Hematopoietic multipotent progenitor cell treated with erythropoietin and hydrocortisone succinate and interleukin-3 and kit ligand, for 6 days (in vitro differentiated cells): ENCODE results near the gene IGFL3.
"Not testable (repeated sequence)": the region's sequence is repeated elsewhere in the genome, so short reads cannot be mapped to it uniquely, and the experiment has no call there.

ENCODE experiments used
- DNase-seq: peaks from one replicate; pipeline ENCODE4 v3.0.0-alpha.2; 2015

The IGFL3 gene

DNA sequence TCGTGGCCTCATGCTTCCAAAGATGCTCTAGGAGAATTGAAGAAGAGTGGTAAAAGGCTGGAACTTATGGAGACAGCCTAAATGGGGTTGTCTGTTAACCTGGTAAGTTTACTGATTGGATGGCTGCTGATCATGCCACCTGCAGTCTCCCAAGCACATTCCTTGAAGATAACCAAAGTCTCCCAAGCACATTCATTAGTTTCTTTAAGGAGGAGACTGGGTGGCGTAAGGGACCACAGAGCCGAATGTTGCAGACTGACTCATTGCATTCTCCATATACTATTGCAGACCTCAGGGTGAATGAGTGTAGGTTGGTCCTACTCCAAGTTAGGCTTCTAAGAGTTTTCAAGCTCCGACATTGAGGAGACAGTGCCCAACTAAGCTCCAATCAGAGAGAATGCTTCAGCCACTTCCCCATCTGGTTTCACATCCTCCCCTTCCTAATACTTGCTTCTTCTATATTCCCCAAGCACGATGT is at the start of gene IGFL3:
Gene IGFL3 (minus strand): TSS at position 51 of the 478 bp plus-strand sequence. CDS start 39 bp downstream, at position 12.
- DNase-seq: no peak

DNA sequence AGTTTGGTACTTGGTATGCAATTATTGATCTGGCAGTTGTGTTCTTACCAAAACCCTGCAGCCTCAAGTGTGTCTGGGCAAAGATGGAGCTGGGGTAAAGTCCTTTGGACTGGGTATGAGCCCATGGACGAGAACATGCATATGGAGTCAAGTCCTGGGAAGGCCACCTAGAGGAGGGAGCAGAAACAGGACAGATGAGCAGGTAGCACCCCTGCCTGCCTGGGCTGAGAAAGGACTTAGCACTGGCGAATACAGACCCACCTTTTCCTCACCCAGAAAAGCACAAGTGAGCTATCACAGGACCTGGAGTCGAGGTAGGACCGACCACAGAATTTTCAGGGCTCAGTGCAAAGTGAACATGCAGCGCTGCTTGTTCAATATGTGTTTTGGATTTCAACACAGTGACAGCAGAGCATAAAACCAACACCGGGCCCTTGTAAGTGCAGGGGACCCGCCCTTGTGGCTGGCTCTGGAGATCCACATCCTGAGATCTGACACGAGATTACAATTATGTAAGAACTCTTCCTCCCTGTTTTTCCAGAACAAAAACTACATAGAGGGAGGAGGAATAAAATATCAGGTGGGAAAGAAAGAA is 49.5 kb upstream of the IGFL3 start:
- DNase-seq: peak; percentile 11

DNA sequence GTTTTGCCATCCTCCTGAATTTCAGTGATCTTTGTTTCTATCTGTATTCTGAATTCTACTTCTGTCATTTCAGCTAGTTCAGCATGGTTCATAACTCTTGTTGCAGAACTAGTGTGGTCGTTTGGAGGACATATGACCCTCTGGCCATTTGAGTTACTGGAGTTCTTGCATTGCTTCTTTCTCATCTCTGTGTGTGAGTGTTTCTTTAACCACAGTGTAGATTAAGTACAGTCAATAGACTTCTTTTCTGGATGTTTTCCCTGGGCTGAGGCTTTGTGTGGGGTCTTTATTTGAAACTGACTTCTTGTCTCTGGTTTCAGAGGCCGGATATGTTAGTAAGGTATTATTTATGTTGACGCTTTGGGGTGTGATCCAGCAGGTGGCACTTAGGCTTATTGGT is 38.2 kb upstream of the IGFL3 start:
- DNase-seq: no peak

DNA sequence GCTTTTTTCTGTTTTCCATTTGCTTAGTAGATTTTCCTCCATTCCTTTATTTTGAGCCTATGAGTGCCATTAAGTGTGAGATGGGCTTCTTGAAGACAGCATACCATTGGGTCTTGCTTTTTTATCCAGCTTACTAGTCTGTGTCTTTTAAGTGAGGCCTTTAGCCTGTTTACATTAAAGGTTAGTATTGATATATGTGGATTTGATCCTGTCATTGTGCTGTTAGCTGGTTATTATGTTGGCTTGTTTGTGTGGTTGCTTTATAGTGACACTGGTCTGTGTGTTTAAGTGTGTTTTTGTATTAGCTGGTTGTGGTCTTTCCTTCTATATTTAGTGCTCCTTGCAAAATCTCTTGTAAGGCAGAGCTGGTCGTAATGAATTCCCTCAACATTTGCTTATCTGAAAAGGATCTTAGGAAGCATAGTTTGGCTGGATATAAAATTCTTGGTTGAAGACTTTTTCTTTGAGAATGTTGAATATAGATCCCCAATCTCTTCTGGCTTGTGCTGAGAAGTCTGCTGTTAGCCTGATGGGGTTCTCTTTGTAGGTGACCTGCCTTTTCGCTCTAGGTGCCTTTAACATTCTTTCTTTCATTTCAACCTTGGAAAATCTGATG is 37.3 kb upstream of the IGFL3 start:
- DNase-seq: not testable (repeated sequence)

DNA sequence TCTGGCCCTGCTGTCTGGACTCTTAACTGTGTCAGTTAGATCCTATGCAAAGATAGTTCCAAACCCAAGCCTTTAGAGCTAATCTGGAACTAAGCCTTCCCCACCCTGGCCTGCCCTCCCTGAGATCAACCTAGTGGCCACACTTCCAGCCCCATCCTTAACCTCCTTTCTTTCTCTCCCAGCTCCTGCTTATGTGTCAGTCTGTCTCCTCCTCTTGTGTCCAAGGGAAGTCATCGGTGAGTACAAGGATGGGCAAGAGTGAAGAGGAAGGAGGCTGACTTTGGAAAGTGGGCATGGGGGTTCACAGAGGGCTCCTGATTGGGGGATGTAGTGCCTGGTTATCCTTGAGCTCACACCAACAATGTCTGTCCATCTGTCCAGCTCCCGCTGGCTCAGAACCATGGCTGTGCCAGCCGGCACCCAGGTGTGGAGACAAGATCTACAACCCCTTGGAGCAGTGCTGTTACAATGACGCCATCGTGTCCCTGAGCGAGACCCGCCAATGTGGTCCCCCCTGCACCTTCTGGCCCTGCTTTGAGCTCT is 35.8 kb upstream of the IGFL3 start:
- DNase-seq: no peak

DNA sequence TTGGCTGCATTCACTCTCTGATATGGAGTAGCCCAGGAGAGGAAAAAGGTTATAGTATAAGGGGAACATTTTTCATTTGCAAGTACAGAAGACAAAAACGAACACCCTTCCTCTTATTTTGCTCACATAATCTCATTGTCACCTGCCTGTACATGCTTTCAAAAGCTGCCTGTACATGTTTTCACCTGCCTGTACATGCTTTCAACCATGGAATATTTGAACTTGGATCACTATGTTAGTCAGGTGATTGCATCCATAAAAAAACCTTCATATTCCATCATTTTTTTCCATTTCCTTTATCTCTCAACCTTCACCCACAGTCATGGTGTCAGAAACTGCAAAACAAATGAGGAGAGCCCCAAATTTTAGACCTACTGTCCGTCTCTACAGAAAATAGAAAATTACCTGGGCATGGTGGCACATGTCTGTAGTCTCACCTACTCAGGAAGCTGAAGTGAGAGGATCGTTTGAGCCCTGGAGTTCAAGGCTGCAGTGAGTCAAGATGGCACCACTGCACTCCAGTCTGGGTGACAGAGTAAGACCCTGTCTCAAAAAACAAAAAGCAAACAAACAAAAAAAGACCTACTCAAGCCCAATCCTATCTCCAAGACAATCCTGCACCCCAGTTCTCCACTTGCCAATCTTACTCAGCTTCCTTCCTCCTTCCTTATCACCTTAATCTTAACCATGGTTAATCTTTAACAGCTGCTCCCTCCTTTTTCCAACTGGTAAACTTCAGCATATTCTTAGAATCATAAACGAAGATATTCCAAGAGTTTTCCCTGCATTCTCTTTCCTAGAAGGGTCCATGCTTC is 35.1 kb upstream of the IGFL3 start:
- DNase-seq: peak; percentile 5

DNA sequence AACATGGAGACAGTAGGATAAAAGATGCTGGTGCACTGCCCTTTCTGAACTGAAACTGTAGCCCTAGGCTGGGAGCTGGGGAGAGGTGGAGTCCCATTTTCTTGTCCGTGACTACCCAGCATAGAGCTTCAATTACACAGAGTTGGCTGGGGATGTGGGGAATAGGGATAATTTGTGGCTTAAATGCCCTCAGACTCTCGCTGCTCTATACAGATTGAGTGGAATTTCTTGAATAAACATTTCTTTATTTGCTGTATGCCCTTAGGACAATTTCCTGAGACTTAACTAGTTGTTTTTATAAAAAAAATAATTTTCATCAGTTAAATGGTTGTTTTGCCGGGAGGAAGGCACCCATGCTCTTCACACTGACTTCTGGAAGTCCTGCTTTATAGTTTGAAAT is 30.7 kb upstream of the IGFL3 start:
- no peak for DNase-seq

DNA sequence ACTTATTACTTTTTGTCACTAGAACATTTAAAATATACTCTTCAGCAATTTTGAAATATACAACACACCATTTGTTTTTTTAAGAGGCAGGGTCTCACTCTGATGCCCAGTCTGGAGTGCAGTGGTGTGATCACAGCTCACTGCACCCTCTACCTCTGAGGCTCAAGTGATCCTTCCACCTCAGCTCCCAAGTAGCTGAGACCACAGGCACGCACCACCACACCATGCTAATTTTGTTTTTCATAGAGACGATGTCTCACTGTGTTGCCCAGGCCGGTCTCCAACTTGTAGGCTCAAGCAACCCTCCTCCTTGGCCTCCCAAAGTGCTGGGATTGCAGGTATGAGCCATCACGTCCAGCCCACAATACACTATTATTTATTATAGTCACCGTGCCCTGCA is 26.1 kb upstream of the IGFL3 start:
- no peak for DNase-seq

DNA sequence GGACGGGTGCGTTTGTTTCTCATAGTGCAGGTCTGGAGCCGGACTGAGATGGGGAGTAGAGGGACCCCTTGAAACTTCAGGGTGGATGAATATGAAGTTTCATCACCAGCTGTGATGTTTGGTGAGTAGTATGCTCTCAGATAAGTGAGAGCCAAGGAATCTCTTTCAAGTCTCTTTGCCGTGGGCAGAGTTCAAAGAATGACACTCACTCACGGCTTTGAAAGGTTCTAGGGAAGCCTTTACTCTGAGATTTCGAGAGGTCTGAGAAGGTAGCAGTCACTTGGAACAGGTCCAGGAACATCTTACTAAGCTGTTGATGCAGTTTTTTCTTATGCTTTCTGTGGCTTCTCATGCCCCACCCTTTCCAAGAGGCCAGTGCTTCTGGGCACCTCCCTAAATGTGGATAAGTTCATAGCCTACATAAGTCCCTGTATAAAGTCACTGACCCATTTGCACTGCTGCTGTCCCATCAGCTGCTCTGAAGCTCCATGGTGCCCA is 23.4 kb upstream of the IGFL3 start, which contains the start of gene IGFL2:
Gene IGFL2 (plus strand): TSS at position 448 of the 498 bp plus-strand sequence. CDS start 41 bp downstream, at position 489.
- peak; percentile 24 for DNase-seq

DNA sequence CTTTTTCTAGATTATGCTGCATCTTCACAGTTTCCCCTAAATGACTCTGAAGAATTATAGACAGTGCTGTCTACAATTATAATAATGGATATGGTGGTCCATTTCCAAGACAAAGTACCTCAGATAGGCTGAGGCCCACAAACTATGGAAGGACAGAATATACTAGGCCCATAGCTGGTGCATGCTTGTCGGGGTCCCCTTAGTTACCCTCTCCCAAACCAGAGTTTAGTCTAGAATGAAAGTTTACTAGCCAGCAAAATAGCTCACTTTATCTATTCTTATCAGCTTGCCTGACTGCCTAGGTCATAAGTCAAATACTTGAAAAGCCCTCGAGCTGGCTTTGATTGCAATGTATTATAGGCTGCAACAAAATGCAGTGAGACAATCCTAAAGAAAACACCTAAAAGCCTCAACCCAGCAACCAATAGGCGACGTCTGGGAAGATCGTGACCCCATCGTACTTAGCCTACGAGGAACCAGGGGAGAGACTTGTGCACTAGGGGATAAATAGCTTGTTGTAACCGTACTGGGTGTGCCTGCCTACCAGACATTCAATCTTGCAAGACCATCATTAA is 22.8 kb upstream of the IGFL3 start:
- no peak for DNase-seq

DNA sequence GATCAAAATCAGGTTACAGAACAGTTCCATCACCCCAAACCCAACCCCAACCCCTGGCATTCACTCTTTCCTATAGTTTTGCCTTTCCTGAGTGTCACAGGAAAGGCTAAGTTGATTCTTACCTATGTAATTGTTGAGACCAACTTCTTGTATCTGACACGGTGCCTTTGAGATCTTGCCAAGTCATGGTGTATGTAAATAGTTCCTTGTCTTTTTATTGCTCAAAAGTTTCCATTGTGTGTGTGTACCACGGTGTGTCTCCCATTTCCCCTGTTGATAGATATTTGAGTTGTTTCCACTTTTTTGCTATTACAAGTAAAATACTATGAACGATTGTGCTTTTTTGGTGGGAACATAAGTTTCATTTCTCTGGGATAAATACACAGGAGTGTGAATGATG is 20.3 kb upstream of the IGFL3 start:
- no peak for DNase-seq

DNA sequence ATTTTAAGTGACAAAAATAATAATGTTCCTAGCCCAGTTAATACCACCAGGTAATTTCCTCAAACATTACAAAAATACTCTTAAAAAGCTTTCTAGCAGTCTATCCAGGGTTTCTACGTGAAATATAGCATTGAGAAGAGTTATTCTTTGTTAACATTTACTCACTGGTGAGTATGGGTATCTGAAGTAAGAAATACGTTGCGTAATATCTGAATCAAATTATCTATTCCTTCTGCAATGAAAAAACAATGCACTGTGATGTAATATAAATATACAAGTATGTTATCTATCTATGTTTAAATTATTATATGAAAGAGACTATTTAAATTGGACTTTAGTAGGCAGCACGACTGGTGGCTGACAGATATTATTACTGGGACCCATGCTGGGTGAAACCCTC is 17.8 kb upstream of the IGFL3 start:
- no peak for DNase-seq

DNA sequence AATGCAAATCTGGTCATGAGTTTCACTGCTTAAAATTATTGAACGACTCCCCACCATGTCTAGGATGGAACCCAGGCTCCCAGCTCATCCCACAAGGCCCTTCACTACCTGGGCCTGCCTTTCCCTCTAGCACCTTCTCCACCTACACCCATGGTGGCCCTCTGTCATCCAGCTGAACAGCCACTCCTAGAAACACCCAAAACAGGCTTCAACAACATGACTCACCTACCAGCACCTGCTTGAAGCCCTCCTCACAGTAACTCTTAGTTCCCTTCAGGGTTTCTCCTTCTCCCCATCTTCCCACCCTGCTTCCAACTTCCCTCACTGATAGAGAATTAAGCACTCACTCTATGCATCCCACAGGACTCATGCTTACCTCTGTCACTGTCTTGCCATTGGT is 16.9 kb upstream of the IGFL3 start:
- no peak for DNase-seq

DNA sequence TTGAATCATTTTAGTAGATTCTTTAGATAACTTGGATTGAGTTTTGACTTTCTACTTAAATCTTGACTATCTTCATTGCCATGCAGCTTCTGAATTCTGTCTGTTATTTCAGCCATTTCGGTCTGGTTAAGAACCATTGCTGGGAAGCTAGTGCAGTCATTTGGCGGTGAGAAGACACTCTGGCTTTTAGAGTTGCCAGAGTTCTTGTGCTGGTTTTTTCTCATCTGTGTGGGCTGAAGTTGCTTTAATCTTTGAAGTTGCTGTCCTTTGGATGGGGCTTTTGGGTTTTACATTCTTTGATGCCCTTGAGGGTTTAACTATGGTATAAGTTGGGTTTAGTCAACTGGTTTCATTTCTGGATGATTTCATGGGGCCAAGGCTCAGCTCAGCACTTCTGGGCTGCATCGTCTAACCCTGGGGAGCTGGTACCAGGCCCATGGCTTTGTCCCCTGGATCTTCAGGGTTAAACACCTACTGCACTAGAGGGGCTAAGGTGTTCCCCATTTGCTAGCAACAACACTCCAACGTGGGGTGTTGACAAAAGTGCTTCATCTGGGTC is 13.5 kb upstream of the IGFL3 start:
- no peak for DNase-seq

DNA sequence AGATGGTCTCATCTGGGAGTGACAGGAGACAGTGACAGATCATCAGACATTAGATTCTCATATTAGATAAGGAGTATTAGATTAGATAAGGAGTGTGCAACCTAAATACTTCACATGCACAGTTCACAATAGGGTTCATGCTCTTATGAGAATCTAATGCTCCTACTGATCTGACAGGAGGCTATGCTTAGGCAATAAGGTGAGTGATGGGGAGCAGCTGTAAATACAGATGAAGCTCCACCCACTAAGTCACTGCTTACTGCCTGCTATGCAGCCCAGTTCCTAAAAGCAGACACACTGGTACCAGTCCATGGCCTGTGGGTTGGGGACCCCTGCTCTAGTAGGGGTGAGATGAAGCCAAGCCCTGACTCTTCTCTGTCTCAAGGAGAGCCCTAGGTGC is 10.0 kb upstream of the IGFL3 start:
- DNase-seq: no peak

DNA sequence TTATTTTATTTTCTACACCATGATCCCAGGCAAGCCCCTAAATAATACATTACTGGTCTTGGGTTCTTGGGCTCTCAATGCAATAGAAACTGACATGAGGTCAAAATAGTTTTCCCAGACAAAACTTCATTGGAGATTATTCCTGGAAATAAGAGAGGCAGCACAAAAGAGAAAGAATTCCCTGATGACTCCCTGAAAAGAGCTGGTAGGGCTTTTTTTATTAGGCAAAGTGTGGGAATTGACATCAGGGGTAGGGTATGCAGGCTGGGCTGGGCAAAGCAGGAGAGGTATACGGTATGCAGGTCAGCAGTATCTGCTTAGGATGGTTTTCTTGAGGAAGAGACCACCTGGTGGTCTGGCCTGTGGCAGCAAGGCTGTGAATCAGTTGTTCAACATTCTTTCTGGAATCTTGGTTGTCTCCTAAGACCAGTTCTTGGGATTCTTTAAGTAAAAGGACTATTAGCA is 9.3 kb upstream of the IGFL3 start:
- DNase-seq: no peak

DNA sequence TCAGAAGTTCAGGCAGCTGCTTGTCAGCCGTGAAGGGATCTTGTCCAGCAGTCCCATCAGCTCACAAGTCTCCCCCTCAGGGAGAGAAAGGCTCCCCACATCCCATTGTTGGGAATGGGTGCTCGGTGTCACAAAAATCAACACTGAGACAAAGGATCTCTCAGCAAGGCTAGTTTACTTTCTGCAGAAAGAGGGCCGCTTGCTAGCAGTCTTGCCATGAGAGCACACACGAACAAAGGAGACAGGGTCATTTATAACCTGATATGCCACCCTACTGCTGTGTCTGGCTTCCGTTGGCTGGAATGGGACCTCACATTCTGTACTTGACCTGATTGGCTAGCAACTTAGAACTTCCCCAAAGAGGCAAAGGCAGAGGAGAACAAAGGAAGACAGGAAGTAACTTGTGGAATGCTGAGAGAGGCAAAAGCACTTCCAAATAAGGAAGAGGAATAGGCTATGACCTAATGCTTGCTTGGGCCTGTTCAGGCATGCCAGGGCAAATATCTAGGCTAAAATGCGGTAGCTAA is 8.7 kb upstream of the IGFL3 start:
- no peak for DNase-seq

DNA sequence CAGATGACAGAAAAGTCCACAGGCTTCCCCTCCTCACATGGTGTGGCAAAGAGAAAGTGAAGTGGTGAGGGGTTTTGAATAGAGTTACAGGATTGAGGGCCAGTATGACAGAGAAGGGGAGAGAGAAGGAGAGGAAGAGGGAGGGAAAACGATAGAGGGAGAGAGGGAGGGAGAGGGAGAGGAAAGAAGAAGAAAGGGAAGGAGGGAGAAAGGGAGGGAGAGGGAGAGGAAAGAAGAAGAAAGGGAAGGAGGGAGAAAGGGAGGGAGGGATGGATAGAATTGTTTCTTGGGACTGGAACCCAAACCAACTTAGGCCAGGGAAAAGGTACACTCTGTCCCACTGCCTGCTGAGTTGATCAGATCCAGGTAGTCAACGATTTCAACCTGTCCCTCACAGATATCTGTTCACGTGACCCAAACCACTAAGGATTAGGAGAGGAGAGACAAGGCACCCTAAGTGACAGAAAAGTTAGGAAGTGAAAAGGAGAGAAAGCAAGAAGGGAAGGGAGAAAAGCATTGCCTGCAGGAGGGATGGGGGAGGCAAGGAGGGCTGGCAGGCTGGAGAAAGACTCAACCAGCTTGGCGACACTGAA is 8.1 kb upstream of the IGFL3 start:
- no peak for DNase-seq

DNA sequence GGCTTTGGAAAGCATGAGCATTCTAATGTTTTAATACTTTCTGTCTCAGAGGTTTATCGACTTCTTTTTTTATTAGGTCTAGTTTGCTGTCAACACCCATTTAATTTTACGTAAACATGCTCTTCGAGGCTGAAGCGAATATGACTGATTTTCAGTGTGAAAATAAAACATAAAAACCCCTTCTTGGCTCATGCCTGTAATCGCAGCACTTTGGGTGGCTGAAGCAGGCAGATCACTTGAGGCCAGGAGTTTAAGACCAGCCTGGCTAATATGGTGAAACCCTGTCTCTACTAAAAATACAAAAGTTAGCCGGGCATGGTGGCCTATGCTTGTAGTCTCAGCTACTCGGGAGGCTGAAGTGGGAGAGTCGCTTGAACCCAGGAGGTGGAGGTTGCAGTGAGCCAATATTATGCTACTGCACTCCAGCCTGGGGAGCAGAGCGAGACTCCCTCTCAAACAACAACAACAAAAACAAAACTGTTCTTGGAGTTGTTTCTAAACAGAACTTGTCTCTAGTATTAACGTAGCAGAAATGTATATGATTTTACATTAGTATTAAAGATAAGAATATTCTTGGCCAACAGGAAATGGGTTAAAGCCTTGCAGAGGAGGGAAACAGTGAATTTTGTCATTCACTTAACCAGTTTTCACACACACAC is 7.1 kb upstream of the IGFL3 start:
- no peak for DNase-seq

DNA sequence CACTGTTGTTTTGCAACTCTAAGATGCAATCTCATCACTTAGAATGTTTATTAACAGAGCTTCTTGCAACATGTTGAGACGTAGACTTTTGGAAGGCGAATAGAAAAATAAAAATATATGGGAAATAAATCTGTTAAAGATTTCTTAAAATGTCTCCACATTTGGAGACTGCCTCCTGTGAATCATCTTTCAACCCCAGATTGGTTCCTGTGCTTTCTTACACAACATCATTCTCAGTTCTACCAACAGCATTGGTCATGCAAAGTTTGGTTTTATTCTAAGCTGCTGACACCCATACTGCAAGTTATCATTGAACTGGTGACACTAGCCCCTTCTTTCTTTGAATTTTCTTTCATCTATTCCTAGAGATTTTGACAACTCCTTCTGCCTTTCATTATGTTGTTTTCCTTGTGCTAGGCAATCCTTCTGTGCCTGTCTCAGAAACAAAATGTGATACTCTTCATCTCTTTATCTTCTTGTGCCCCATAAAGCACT is 1.6 kb upstream of the IGFL3 start:
- DNase-seq: no peak

DNA sequence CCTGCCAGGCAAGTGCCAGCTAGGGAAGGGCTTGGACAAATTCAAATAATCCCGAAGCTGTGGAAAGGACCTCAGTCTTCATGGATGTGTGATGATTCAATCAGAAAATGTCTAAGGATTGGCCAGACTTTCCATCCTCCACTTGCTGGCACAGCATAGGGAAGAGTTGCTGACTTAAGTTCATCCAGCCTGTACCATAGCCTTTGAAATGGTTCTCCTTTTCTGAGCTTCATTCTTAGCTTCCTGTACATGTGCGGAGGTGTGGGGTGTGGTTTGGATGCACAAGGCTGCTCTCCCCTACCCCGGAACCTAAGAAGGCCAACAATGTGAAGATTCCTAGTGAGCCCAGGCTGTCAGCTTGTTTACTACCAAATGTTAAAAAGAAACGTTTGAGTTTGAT is 959 bp upstream of the IGFL3 start:
- DNase-seq: no peak
